ENCODE measurements around the gene ALCAM. TPM values are rescaled to one million over a fixed set of nuclear protein-coding genes. Genes with fewer than 3 reads are reported as not detected.

Gene ALCAM
- total and polyA plus RNA-seq, 8 donors: 11.3 to 121 (median 50.7) TPM

- Histone ChIP-seq H3K36me3 (peaks cover 0 to 56% (median 24%) of the 10 kb centered on the region in 4 donors), H3K27me3 (no peaks in the 10 kb centered on the region), H3K9me3 (no peaks in the 10 kb centered on the region), H3K4me3 (no peak overlapping the region), H3K27ac (no peak overlapping the region), H3K4me1 (no peaks in the 10 kb centered on the region)
- DNase-seq: no peak
- WGBS, 5 donors: 92 to 97% (median 95%) methylated on average over 5 of the region's 5 CpGs
- intact Hi-C loops (cut with DNase I; ENCODE audit: low total_unique reads): no loop called here
- TF ChIP-seq, protein P1, sequence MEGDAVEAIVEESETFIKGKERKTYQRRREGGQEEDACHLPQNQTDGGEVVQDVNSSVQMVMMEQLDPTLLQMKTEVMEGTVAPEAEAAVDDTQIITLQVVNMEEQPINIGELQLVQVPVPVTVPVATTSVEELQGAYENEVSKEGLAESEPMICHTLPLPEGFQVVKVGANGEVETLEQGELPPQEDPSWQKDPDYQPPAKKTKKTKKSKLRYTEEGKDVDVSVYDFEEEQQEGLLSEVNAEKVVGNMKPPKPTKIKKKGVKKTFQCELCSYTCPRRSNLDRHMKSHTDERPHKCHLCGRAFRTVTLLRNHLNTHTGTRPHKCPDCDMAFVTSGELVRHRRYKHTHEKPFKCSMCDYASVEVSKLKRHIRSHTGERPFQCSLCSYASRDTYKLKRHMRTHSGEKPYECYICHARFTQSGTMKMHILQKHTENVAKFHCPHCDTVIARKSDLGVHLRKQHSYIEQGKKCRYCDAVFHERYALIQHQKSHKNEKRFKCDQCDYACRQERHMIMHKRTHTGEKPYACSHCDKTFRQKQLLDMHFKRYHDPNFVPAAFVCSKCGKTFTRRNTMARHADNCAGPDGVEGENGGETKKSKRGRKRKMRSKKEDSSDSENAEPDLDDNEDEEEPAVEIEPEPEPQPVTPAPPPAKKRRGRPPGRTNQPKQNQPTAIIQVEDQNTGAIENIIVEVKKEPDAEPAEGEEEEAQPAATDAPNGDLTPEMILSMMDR (IDR thresholded peaks at IDR 0.05): no peak
- no peak for TF ChIP-seq EP300 (IDR thresholded peaks at IDR 0.05)
- TF ChIP-seq POLR2AphosphoS5 (IDR thresholded peaks at IDR 0.05): no peak
- TF ChIP-seq POLR2A (IDR thresholded peaks at IDR 0.05): no peak
These were observed 167.8 kb downstream of the ALCAM start for GRCh38 chr3:105534491-105534890.

DNA sequence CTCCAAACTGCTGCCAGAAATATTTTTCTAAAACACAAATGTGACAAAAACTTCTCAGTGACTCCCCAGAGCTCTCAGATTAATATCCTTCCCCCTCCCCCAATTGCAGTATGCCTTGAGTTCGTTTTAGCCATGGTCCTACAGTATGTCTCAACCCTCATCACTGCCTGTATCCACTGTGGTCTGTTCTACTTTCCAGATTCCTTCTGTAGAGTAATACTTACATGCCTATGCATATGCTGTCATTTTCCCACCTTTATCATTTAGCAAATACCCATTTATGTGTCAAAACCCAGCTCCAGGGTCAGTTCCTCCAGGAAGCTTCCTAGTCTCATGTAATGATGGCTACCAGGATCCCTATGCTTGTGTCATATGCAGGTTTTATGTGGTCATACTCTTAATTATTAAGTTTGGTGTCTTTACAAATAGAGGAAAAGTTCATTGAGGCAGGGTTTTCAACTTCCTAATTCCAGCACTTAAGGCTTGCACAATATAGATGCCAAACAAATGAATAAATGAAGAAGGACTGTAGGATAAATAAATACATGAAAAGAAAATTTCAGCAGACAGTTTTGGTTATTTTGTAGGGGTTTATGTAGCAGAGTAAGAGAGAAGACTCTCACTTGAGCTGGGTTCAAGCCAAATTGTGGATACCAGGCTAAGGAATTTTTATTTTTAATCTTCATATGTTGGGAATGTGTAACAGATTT lies 170.8 kb downstream of the ALCAM start:
- intact Hi-C loops (cut with DNase I; ENCODE audit: low total_unique reads): no loop called here
- Histone ChIP-seq H3K4me1 (no peaks in the 10 kb centered on the region), H3K4me3 (no peak overlapping the region), H3K9me3 (no peaks in the 10 kb centered on the region), H3K36me3 (peaks cover 0 to 74% (median 38%) of the 10 kb centered on the region in 4 donors), H3K27me3 (no peaks in the 10 kb centered on the region), H3K27ac (no peak overlapping the region)
- 81 to 96% (median 88%) methylated on average over 1 of the region's 1 CpG for WGBS, 5 donors
- no peak for TF ChIP-seq POLR2AphosphoS5 (IDR thresholded peaks at IDR 0.05)
- TF ChIP-seq, protein P1 (IDR thresholded peaks at IDR 0.05): no peak
- TF ChIP-seq POLR2A (IDR thresholded peaks at IDR 0.05): no peak
- no peak for DNase-seq

- TF ChIP-seq EP300 (IDR thresholded peaks at IDR 0.05) (no peak), POLR2AphosphoS5 (IDR thresholded peaks at IDR 0.05) (no peak), POLR2A (IDR thresholded peaks at IDR 0.05) (no peak)
- TF ChIP-seq, protein P1 (IDR thresholded peaks at IDR 0.05): no peak
- intact Hi-C loops (cut with DNase I; ENCODE audit: low total_unique reads): no loop called here
- peak in 1 of 2 donors; percentile 9 for DNase-seq
- Histone ChIP-seq H3K4me3 (no peak overlapping the region), H3K27ac (no peak overlapping the region), H3K36me3 (peaks cover 0 to 75% (median 44%) of the 10 kb centered on the region in 4 donors), H3K27me3 (no peaks in the 10 kb centered on the region), H3K9me3 (no peaks in the 10 kb centered on the region), H3K4me1 (no peaks in the 10 kb centered on the region)
- 41 to 57% (median 51%) methylated on average over 5 of the region's 5 CpGs for WGBS, 5 donors
These were observed 171.8 kb downstream of the ALCAM start for GRCh38 chr3:105538483-105538882.

DNA sequence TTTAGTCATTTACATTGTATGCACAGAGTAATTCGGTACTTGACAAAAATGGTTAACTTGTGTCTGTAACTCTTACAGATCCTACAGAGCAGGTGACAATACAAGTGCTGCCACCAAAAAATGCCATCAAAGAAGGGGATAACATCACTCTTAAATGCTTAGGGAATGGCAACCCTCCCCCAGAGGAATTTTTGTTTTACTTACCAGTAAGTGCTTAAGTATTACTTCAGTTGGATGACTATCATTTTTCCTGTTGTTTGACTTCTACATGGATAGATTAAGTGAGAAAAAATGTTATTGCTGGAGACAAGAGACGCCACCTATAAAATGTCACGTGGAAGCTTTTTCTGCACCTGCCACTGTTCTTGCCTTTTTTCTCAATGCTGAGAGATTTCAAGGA lies 173.2 kb downstream of the ALCAM start:
- no peak overlapping the region for H3K4me3 ChIP-seq
- H3K27me3 ChIP-seq: no peaks in the 10 kb centered on the region
- TF ChIP-seq, protein P1 (IDR thresholded peaks at IDR 0.05): no peak
- TF ChIP-seq POLR2AphosphoS5 (IDR thresholded peaks at IDR 0.05): no peak
- TF ChIP-seq EP300 (IDR thresholded peaks at IDR 0.05): no peak
- no peak for TF ChIP-seq POLR2A (IDR thresholded peaks at IDR 0.05)
- 88 to 97% (median 95%) methylated on average over 3 of the region's 3 CpGs for whole genome bisulfite sequencing, 5 donors
- H3K9me3 ChIP-seq: no peaks in the 10 kb centered on the region
- DNase-seq: no peak
- no peak overlapping the region for H3K27ac ChIP-seq
- no peaks in the 10 kb centered on the region for H3K4me1 ChIP-seq
- H3K36me3 ChIP-seq: peaks cover 0 to 75% (median 35%) of the 10 kb centered on the region in 4 donors
- intact Hi-C loops (cut with DNase I; ENCODE audit: low total_unique reads): no loop called here

All from stomach (tissue), 9 donors.